H9 (cell line): Measurements from ENCODE around the gene STK10. TPM values are rescaled to one million over a fixed set of nuclear protein-coding genes. Genes with fewer than 3 reads are reported as not detected.

Experiments
- DNase-seq: peaks from one replicate; pipeline ENCODE4 v3.0.0-alpha.2; 2017
- H2AFZ ChIP-seq: one replicate; pipeline ENCODE4 v1.6.1; 2013; ENCODE audit warnings: mild to moderate bottlenecking, low read length, control low read depth, moderate library complexity
- H2AK5ac ChIP-seq: 2 replicates; pipeline ENCODE4 v1.6.1; 2013; ENCODE audit warnings: low read length, control low read depth, mixed read lengths; ENCODE audit not compliant: insufficient read length
- H2BK120ac ChIP-seq: one replicate; pipeline ENCODE4 v1.6.1; 2013; ENCODE audit warnings: low read depth, mild to moderate bottlenecking, low read length, control low read depth, inconsistent platforms; ENCODE audit not compliant: poor library complexity, severe bottlenecking
- H2BK12ac ChIP-seq: 2 replicates; pipeline ENCODE4 v1.6.1; 2013; ENCODE audit warnings: low read length, control low read depth, mixed read lengths, low read depth; ENCODE audit not compliant: insufficient read length
- H2BK15ac ChIP-seq: 2 replicates; pipeline ENCODE4 v1.6.1; 2013; ENCODE audit warnings: low read depth, low read length, control low read depth
- H2BK20ac ChIP-seq: one replicate; pipeline ENCODE4 v1.6.1; 2013; ENCODE audit warnings: low read depth, mild to moderate bottlenecking, low read length, control low read depth, inconsistent platforms; ENCODE audit not compliant: poor library complexity, severe bottlenecking
- H2BK5ac ChIP-seq: 2 replicates; pipeline ENCODE4 v1.6.1; 2013; ENCODE audit warnings: low read length, control low read depth, mixed read lengths; ENCODE audit not compliant: insufficient read length
- H3K14ac ChIP-seq: 2 replicates; pipeline ENCODE4 v1.6.1; 2013; ENCODE audit warnings: low read length, control low read depth; ENCODE audit not compliant: insufficient read depth
- H3K18ac ChIP-seq: 2 replicates; pipeline ENCODE4 v1.6.1; 2013; ENCODE audit warnings: low read depth, mild to moderate bottlenecking, mixed read lengths, low read length, control low read depth; ENCODE audit not compliant: insufficient read length
- H3K23ac ChIP-seq: 2 replicates; pipeline ENCODE4 v1.6.1; 2013; ENCODE audit warnings: low read length, control low read depth, mixed read lengths, low read depth; ENCODE audit not compliant: insufficient read length
- H3K23me2 ChIP-seq: 2 replicates; pipeline ENCODE4 v1.6.1; 2013; ENCODE audit warnings: low read depth, mild to moderate bottlenecking, mixed read lengths, low read length, control low read depth; ENCODE audit not compliant: insufficient read length, poor library complexity, severe bottlenecking
- H3K27ac ChIP-seq: 2 replicates; pipeline ENCODE4 v1.5.1; 2013; ENCODE audit warnings: low read length, control low read depth, mixed read lengths, low read depth; ENCODE audit not compliant: insufficient read length
- H3K27me3 ChIP-seq: 2 replicates; pipeline ENCODE4 v1.6.1; 2013; ENCODE audit warnings: low read length, control low read depth, inconsistent platforms; ENCODE audit not compliant: insufficient read depth
- H3K4ac ChIP-seq: 2 replicates; pipeline ENCODE4 v1.6.1; 2013; ENCODE audit warnings: low read depth, mild to moderate bottlenecking, control low read depth, inconsistent platforms, low read length, moderate library complexity
- H3K4me1 ChIP-seq: 2 replicates; pipeline ENCODE4 v1.6.1; 2013; ENCODE audit warnings: low read length, control low read depth, inconsistent platforms; ENCODE audit not compliant: insufficient read depth
- H3K4me2 ChIP-seq: 2 replicates; pipeline ENCODE4 v1.6.1; 2013; ENCODE audit warnings: low read length, control low read depth, mixed read lengths; ENCODE audit not compliant: insufficient read length, insufficient read depth
- H3K56ac ChIP-seq: 2 replicates; pipeline ENCODE4 v1.6.1; 2013; ENCODE audit warnings: low read depth, mild to moderate bottlenecking, mixed read lengths, low read length, control low read depth; ENCODE audit not compliant: insufficient read length
- H3K79me1 ChIP-seq: 2 replicates; pipeline ENCODE4 v1.6.1; 2013; ENCODE audit warnings: low read depth, mild to moderate bottlenecking, moderate library complexity, low read length, control low read depth, inconsistent platforms; ENCODE audit not compliant: insufficient read depth, poor library complexity, severe bottlenecking
- H3K79me2 ChIP-seq: 2 replicates; pipeline ENCODE4 v1.6.1; 2013; ENCODE audit warnings: low read length, control low read depth, inconsistent platforms; ENCODE audit not compliant: insufficient read depth
- H3K9ac ChIP-seq: 2 replicates; pipeline ENCODE4 v1.6.1; 2013; ENCODE audit warnings: low read length, control low read depth, mixed read lengths; ENCODE audit not compliant: insufficient read length; ENCODE audit errors: extremely low read depth
- H3K9me3 ChIP-seq: one replicate; pipeline ENCODE4 v1.6.1; 2013; ENCODE audit warnings: low read depth, low read length, inconsistent platforms; ENCODE audit not compliant: control insufficient read depth
- H3T11ph ChIP-seq: one replicate; pipeline ENCODE4 v1.6.1; 2013; ENCODE audit warnings: mild to moderate bottlenecking, low read length, control low read depth, inconsistent platforms
- H4K20me1 ChIP-seq: one replicate; pipeline ENCODE4 v1.6.1; 2013; ENCODE audit not compliant: control insufficient read depth, insufficient read length, insufficient read depth
- H4K5ac ChIP-seq: 2 replicates; pipeline ENCODE4 v1.6.1; 2013; ENCODE audit warnings: low read depth, mild to moderate bottlenecking, mixed read lengths, low read length, control low read depth; ENCODE audit not compliant: insufficient read length
- H4K8ac ChIP-seq: replicated peaks from 2 replicates; pipeline ENCODE4 v1.6.1; 2013; ENCODE audit warnings: low read length, control low read depth, mixed read lengths, low read depth; ENCODE audit not compliant: insufficient read length
- H4K91ac ChIP-seq: 2 replicates; pipeline ENCODE4 v1.6.1; 2013; ENCODE audit warnings: low read depth, mild to moderate bottlenecking, moderate library complexity, mixed read lengths, low read length, control low read depth; ENCODE audit not compliant: insufficient read length
- H3K27ac Mint-ChIP-seq, 3 experiments: 2 replicates in 2 of 3; 3 replicates in 1 of 3; pipeline ENCODE4 v1.8.0; 2020 to 2021; ENCODE audit warnings: mixed read lengths in 3 of 3, mild to moderate bottlenecking in 1 of 3, moderate library complexity in 1 of 3
- H3K27me3 Mint-ChIP-seq: 2 replicates; pipeline ENCODE4 v1.8.0; 2021; ENCODE audit warnings: low read depth, mild to moderate bottlenecking, moderate library complexity, mixed read lengths
- H3K36me3 Mint-ChIP-seq, 3 experiments: 2 replicates in 2 of 3; 3 replicates in 1 of 3; pipeline ENCODE4 v1.8.0; 2020 to 2021; ENCODE audit warnings: low read depth in 3 of 3, mixed read lengths in 3 of 3; ENCODE audit not compliant: insufficient read depth in 1 of 3
- H3K4me1 Mint-ChIP-seq, 2 experiments: 2 replicates each; pipeline ENCODE4 v1.8.0; 2020; ENCODE audit warnings: mixed read lengths in 2 of 2
- H3K4me3 Mint-ChIP-seq, 2 experiments: 2 replicates in 1 of 2; 3 replicates in 1 of 2; pipeline ENCODE4 v1.8.0; 2020 to 2021; ENCODE audit warnings: mild to moderate bottlenecking in 2 of 2, mixed read lengths in 2 of 2, moderate library complexity in 1 of 2
- H3K9me3 Mint-ChIP-seq, 2 experiments: 2 replicates in 1 of 2; 3 replicates in 1 of 2; pipeline ENCODE4 v1.8.0; 2020; ENCODE audit warnings: mild to moderate bottlenecking in 2 of 2, mixed read lengths in 2 of 2, moderate library complexity in 1 of 2
- WGBS: extraction: QIAGEN DNeasy Blood & Tissue Kit; methylation state at CpG from one replicate; pipeline ENCODE4 v1.1.7; 2013; ENCODE audit warnings: missing lambda C conversion rate, low lambda C conversion rate, mixed read lengths; ENCODE audit not compliant: insufficient read length; ENCODE audit errors: extremely low coverage; 5-methylcytosine and 5-hydroxymethylcytosine counted together
- total RNA-seq: library from RNA; stranded (reverse); gene quantifications from 2 replicates; pipeline ENCODE4 v1.2.1, GENCODE V29; 2021
- TF ChIP-seq, protein P1 (sequence below): fragments of 200-600 bp; sonication (generic); conservative IDR thresholded peaks from 3 replicates; pipeline ENCODE4 v1.8.0; 2021; ENCODE audit warnings: antibody characterized with exemption, mild to moderate bottlenecking

Gene STK10
- total RNA-seq, 1 experiment from 2014 or later: 14.6 TPM

GRCh38 chr5:172193872-172194271 is 5.8 kb upstream of the STK10 start, which contains the start of gene EFCAB9:
TSS of gene EFCAB9 (plus strand) at chr5:172194172. CDS start at chr5:172194173, 1 bp downstream.
- peaks cover 2 to 6% of the 10 kb centered on the region in 2 experiments; a peak in 4 of 5 replicates for H3K9me3 Mint-ChIP-seq
- Histone ChIP-seq H4K20me1 (no peaks in the 10 kb centered on the region), H2AK5ac (no peak within 1 kb of the TSS), H3K23me2 (peaks cover 5% of the 10 kb centered on the region), H3K27ac (no peak within 1 kb of the TSS), H4K91ac (no peak within 1 kb of the TSS), H3K27me3 (no peaks in the 10 kb centered on the region; the same call in 1 of the 2 replicates), H2BK5ac (no peak within 1 kb of the TSS), H4K5ac (no peak within 1 kb of the TSS), H2BK20ac (no peak within 1 kb of the TSS), H3K4me1 (no peaks in the 10 kb centered on the region), H2BK120ac (no peak within 1 kb of the TSS), H4K8ac (no peak within 1 kb of the TSS), H3K23ac (no peak within 1 kb of the TSS), H2BK15ac (no peak within 1 kb of the TSS), H3K79me1 (no peaks in the 10 kb centered on the region), H3K9ac (no peak within 1 kb of the TSS), H3T11ph (no peak within 1 kb of the TSS), H3K14ac (no peak within 1 kb of the TSS), H3K4ac (no peak within 1 kb of the TSS), H3K9me3 (no peaks in the 10 kb centered on the region), H3K56ac (no peak within 1 kb of the TSS), H3K4me2 (no peak within 1 kb of the TSS), H3K18ac (no peak within 1 kb of the TSS), H2BK12ac (no peak within 1 kb of the TSS), H3K79me2 (no peaks in the 10 kb centered on the region), H2AFZ (no peak within 1 kb of the TSS)
- no CpG with 5 or more reads among the region's 6 CpGs for WGBS
- peaks cover 0 to 6% (median 4%) of the 10 kb centered on the region in 3 experiments; a peak in 4 of 7 replicates for H3K36me3 Mint-ChIP-seq
- no peak within 1 kb of the TSS for H3K27ac Mint-ChIP-seq
- no peak for DNase-seq
- H3K4me1 Mint-ChIP-seq: peaks cover 10 to 13% of the 10 kb centered on the region in 2 experiments
- TF ChIP-seq, protein P1, sequence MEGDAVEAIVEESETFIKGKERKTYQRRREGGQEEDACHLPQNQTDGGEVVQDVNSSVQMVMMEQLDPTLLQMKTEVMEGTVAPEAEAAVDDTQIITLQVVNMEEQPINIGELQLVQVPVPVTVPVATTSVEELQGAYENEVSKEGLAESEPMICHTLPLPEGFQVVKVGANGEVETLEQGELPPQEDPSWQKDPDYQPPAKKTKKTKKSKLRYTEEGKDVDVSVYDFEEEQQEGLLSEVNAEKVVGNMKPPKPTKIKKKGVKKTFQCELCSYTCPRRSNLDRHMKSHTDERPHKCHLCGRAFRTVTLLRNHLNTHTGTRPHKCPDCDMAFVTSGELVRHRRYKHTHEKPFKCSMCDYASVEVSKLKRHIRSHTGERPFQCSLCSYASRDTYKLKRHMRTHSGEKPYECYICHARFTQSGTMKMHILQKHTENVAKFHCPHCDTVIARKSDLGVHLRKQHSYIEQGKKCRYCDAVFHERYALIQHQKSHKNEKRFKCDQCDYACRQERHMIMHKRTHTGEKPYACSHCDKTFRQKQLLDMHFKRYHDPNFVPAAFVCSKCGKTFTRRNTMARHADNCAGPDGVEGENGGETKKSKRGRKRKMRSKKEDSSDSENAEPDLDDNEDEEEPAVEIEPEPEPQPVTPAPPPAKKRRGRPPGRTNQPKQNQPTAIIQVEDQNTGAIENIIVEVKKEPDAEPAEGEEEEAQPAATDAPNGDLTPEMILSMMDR: no peak
- peaks cover 14% of the 10 kb centered on the region for H3K27me3 Mint-ChIP-seq
- H3K4me3 Mint-ChIP-seq: no peak within 1 kb of the TSS
